GM12878 (cell line): ENCODE data around the gene TNFAIP8L1. TPM values are rescaled to one million over a fixed set of nuclear protein-coding genes. Genes with fewer than 3 reads are reported as not detected.
A peak's percentile ranks its signal among the peaks of the same experiment; 100 is the strongest.

Experiments
- ATAC-seq: fragments of 200-7000 bp; cut with Tn5 transposase; 3 replicates; pipeline ENCODE4 v1.9.1; 2020; ENCODE audit warnings: mild to moderate bottlenecking, moderate library complexity
- BruUV-seq: library from RNA; stranded (reverse); fragments of 400-500 nt; replicated peaks from 2 replicates; lab custom pipeline; 2021; lab: Mats Ljungman, UMichigan
- CTCF ChIA-PET: fragments of 300-600 bp; sonication (Branson Sonifier 250); formaldehyde crosslinking; extraction: SDS; loops from one replicate; lab custom pipeline; 2021; ENCODE audit warnings: inconsistent platforms; lab: Yijun Ruan, JAX
- POLR2A ChIA-PET: fragments of 350-600 bp; formaldehyde crosslinking; extraction: SDS; loops from one replicate; lab custom pipeline; 2021; ENCODE audit warnings: inconsistent platforms; lab: Charles Lee
- RAD21 ChIA-PET: fragments of 300-600 bp; sonication (Branson Sonifier 250); formaldehyde crosslinking; loops from one replicate; lab custom pipeline; 2023; ENCODE audit warnings: antibody characterized with exemption; ENCODE audit not compliant: unreplicated experiment; lab: Charles Lee
- SMC1A ChIA-PET: fragments of 300-600 bp; sonication (Branson Sonifier 250); formaldehyde crosslinking; loops from one replicate; lab custom pipeline; 2023; ENCODE audit not compliant: unreplicated experiment, uncharacterized antibody; lab: Charles Lee
- DNase-seq: peaks from one replicate; pipeline ENCODE4 v3.0.0-alpha.2; 2011; ENCODE audit warnings: low read depth, low spot score
- FAIRE-seq: peaks from 3 replicates; lab custom pipeline; 2011; peaks lifted over from hg19 to GRCh38; lab: Jason Lieb, UNC
- H2AFZ ChIP-seq: 2 replicates; pipeline ENCODE4 v1.6.0; 2011; ENCODE audit warnings: low read depth, low read length, control low read depth; ENCODE audit not compliant: control insufficient read depth
- H3K27ac ChIP-seq: 2 replicates; pipeline ENCODE4 v1.5.1; 2011; ENCODE audit warnings: control low read depth; ENCODE audit not compliant: control insufficient read depth, insufficient read depth
- H3K27me3 ChIP-seq, 2 experiments: replicated peaks in 1 of 2; 2 replicates each; pipeline versions ENCODE4 v1.6.0 to v1.6.1; 2011; ENCODE audit warnings: low read length in 1 of 2; ENCODE audit not compliant: control insufficient read depth in 2 of 2, insufficient read depth in 2 of 2
- H3K36me3 ChIP-seq, 2 experiments: 2 replicates each; pipeline ENCODE4 v1.5.1; 2011; ENCODE audit warnings: low read length in 1 of 2; ENCODE audit not compliant: control insufficient read depth in 2 of 2, insufficient read depth in 2 of 2
- H3K4me1 ChIP-seq: 2 replicates; pipeline ENCODE4 v1.6.1; 2011; ENCODE audit warnings: mild to moderate bottlenecking, low read length, moderate library complexity, mixed read lengths; ENCODE audit not compliant: control insufficient read depth, insufficient read depth
- H3K4me2 ChIP-seq: 2 replicates; pipeline ENCODE4 v1.6.0; 2011; ENCODE audit warnings: control low read depth; ENCODE audit not compliant: control insufficient read depth, insufficient read depth
- H3K4me3 ChIP-seq: fragments of 200-600 bp; sonication (generic); 2 replicates; pipeline ENCODE4 v1.5.1; 2016
- H3K79me2 ChIP-seq: 2 replicates; pipeline ENCODE4 v1.6.0; 2011; ENCODE audit warnings: low read length; ENCODE audit not compliant: control insufficient read depth, insufficient read depth
- H3K9ac ChIP-seq: 2 replicates; pipeline ENCODE4 v1.8.0; 2011; ENCODE audit warnings: low read length, control low read depth, mixed read lengths; ENCODE audit not compliant: control insufficient read depth, insufficient read depth
- H3K9me3 ChIP-seq: replicated peaks from 3 replicates; pipeline ENCODE4 v1.5.1; 2011; ENCODE audit warnings: mild to moderate bottlenecking, low read length; ENCODE audit not compliant: control insufficient read depth, insufficient read depth
- H4K20me1 ChIP-seq: 2 replicates; pipeline ENCODE4 v1.6.0; 2011; ENCODE audit not compliant: control insufficient read depth, insufficient read depth
- ATF3 ChIP-seq: IDR thresholded peaks from 2 replicates; pipeline ENCODE4 v1.6.1; 2011; ENCODE audit warnings: low read depth, mild to moderate bottlenecking, low read length, moderate library complexity, borderline replicate concordance; ENCODE audit errors: extremely low read depth
- ATF7 ChIP-seq: fragments of 450-650 bp; IDR thresholded peaks from 2 replicates; pipeline ENCODE4 v1.6.1; 2016; ENCODE audit warnings: low read depth, mild to moderate bottlenecking
- CREM ChIP-seq: IDR thresholded peaks from 2 replicates; pipeline ENCODE4 v1.6.1; 2014; ENCODE audit warnings: antibody characterized with exemption, low read depth
- GATAD2B ChIP-seq: fragments of 450-650 bp; conservative IDR thresholded peaks from 2 replicates; pipeline ENCODE4 v1.6.1; 2017; ENCODE audit warnings: low read depth, mild to moderate bottlenecking, moderate library complexity
- IRF3 ChIP-seq: fragments of 450-650 bp; IDR thresholded peaks from 2 replicates; pipeline ENCODE4 v1.6.1; 2014; ENCODE audit warnings: mild to moderate bottlenecking
- JUND ChIP-seq: IDR thresholded peaks from 2 replicates; pipeline ENCODE4 v1.6.1; 2012; ENCODE audit warnings: low read depth, mild to moderate bottlenecking, low read length, improper control_type of control experiment, moderate library complexity
- LARP7 ChIP-seq: fragments of 450-650 bp; IDR thresholded peaks from 2 replicates; pipeline ENCODE4 v1.6.1; 2017; ENCODE audit warnings: mild to moderate bottlenecking
- RB1 ChIP-seq: fragments of 450-650 bp; formaldehyde crosslinking; IDR thresholded peaks from 2 replicates; pipeline ENCODE4 v1.6.1; 2017; ENCODE audit warnings: mild to moderate bottlenecking, borderline replicate concordance
- RELA ChIP-seq: fragments of 450-650 bp; IDR thresholded peaks from 2 replicates; pipeline ENCODE4 v1.8.0; 2014; ENCODE audit warnings: borderline replicate concordance; ENCODE audit not compliant: partially characterized antibody
- TAF1 ChIP-seq: IDR thresholded peaks from 2 replicates; pipeline ENCODE4 v1.6.1; 2011; ENCODE audit warnings: mild to moderate bottlenecking, low read depth, low read length, borderline replicate concordance
- ZBTB40 ChIP-seq: fragments of 450-650 bp; IDR thresholded peaks from 2 replicates; pipeline ENCODE4 v1.6.1; 2016; ENCODE audit warnings: mild to moderate bottlenecking, moderate library complexity, borderline replicate concordance
- WGBS: methylation state at CpG from one replicate; pipeline ENCODE4 v1.1.6; 2016; ENCODE audit warnings: low lambda C conversion rate; ENCODE audit not compliant: insufficient replicate concordance, insufficient coverage; ENCODE audit errors: missing lambda C conversion rate; 5-methylcytosine and 5-hydroxymethylcytosine counted together
- in situ Hi-C: fragments of 300-500 bp; cut with MboI; formaldehyde crosslinking; loops from 9 replicates; pipeline ENCODE4 v1.14.3; 2018; ENCODE audit warnings: mixed read lengths
- intact Hi-C: fragments of 100-400 bp; cut with micrococcal nuclease; formaldehyde crosslinking; loops from one replicate; pipeline ENCODE4 v1.14.2; 2022; ENCODE audit not compliant: unreplicated experiment
- polyA plus RNA-seq, 11 experiments: library from polyadenylated mRNA; depleted of rRNA in 4 of 11; unstranded in 6 of 11; stranded (reverse) in 5 of 11; fragments of >200 nt; fragmentation: Nextera tagmentation in 4 of 11; fragmentation: Illumina TruSeq in 1 of 11; extraction: Ambion mirVana in 4 of 11; extraction: Trizol in 1 of 11; gene quantifications; 1 replicate in 1 of 11; 2 replicates in 10 of 11; pipeline versions ENCODE4 v1.2.1 to v1.2.3, GENCODE V29; 2011 to 2016; ENCODE audit warnings: inconsistent platforms in 2 of 11, missing spikeins in 2 of 11, low read depth in 1 of 11
- total RNA-seq, 4 experiments: library from RNA; depleted of rRNA in 3 of 4; stranded (reverse); fragments of >200 nt in 3 of 4; fragmentation: Illumina TruSeq in 1 of 4; extraction: Trizol in 1 of 4; gene quantifications; 2 replicates each; pipeline versions ENCODE4 v1.2.1 to v1.2.3, GENCODE V29; 2013 to 2021

The TNFAIP8L1 gene
- total and polyA plus RNA-seq, 10 of the 15 experiments (the other 5 are each of a cell fraction or from before 2014, with no cell fraction given): 0.93 to 12.7 (median 8.6) TPM

- no peaks in the 10 kb centered on the region for H3K36me3 ChIP-seq
- H3K4me3 ChIP-seq: no peak overlapping the region; the same call in 1 of the 2 replicates
- RAD21 ChIA-PET: no interaction called here
- no peak overlapping the region for H2AFZ ChIP-seq
- peaks cover 14% of the 10 kb centered on the region for H3K4me1 ChIP-seq
- TF ChIP-seq RELA: no peak
- TF ChIP-seq CREM: no peak
- TF ChIP-seq ATF3: no peak
- TF ChIP-seq, all 136 proteins: peak for 0
- no peaks in the 10 kb centered on the region for H3K27me3 ChIP-seq
- in situ Hi-C loops (no loop called here), intact Hi-C loops (no loop called here)
- ATAC-seq (no peak), FAIRE-seq (no peak), DNase-seq (no peak)
- ChIA-PET POLR2A (interaction anchor here (0.5 kb wide), 1 partner anchor 72 kb away, joined by 4 read pairs; no protein-coding TSS in a partner anchor), SMC1A (interaction anchor here (2.0 kb wide), 1 partner anchor 10 kb away, joined by 5 read pairs; no protein-coding TSS in a partner anchor), CTCF (interaction anchor here (1.6 kb wide), 1 partner anchor 65 kb away, joined by 4 read pairs; no protein-coding TSS in a partner anchor)
- H3K27ac ChIP-seq: no peak overlapping the region
- no peaks in the 10 kb centered on the region for H4K20me1 ChIP-seq
- no TSS peak for BruUV-seq
- whole genome bisulfite sequencing: 73% methylated on average over 14 of the region's 14 CpGs
- H3K4me2 ChIP-seq: peak overlapping the region; percentile 65
- H3K9me3 ChIP-seq: no peaks in the 10 kb centered on the region
- H3K79me2 ChIP-seq: peaks cover 19% of the 10 kb centered on the region
- H3K9ac ChIP-seq: no peak overlapping the region
Observed at GRCh38 chr19:4641132-4641531, 1.8 kb downstream of the TNFAIP8L1 start.

- Histone ChIP-seq H3K4me1 (peaks cover 14% of the 10 kb centered on the region), H3K27me3 (no peaks in the 10 kb centered on the region), H3K27ac (no peak overlapping the region), H4K20me1 (no peaks in the 10 kb centered on the region), H3K79me2 (peaks cover 19% of the 10 kb centered on the region), H2AFZ (no peak overlapping the region), H3K4me3 (no peak overlapping the region), H3K36me3 (no peaks in the 10 kb centered on the region), H3K9ac (no peak overlapping the region), H3K4me2 (peak overlapping the region; percentile 17; the same call in 1 of the 2 replicates), H3K9me3 (no peaks in the 10 kb centered on the region)
- WGBS: 83% methylated on average over 3 of the region's 6 CpGs
- ChIA-PET CTCF (no interaction called here), RAD21 (no interaction called here), POLR2A (no interaction called here), SMC1A (no interaction called here)
- in situ Hi-C loops: no loop called here
- intact Hi-C loops: no loop called here
- ATAC-seq: no peak
- FAIRE-seq: no peak
- DNase-seq: no peak
- no TSS peak for BruUV-seq
- no peak for TF ChIP-seq JUND
- no peak for TF ChIP-seq LARP7
- TF ChIP-seq RB1: no peak
- TF ChIP-seq ATF3: no peak
- no peak for TF ChIP-seq IRF3
- TF ChIP-seq ZBTB40: no peak
- TF ChIP-seq ATF7: no peak
- no peak for TF ChIP-seq GATAD2B
- no peak for TF ChIP-seq TAF1
Observed at GRCh38 chr19:4642625-4643024, 3.3 kb downstream of the TNFAIP8L1 start.
